ENCODE results near the gene SEC61B.
"Not testable (repeated sequence)": the region's sequence is repeated elsewhere in the genome, so short reads cannot be mapped to it uniquely, and the experiment has no call there.

SEC61B gene

GRCh38 chr9:99235069-99235468 lies 13.0 kb downstream of the SEC61B start:
- DNase-seq (ENCODE audit: extremely low read depth, low read depth): no peak
- TF ChIP-seq CTCF (IDR thresholded peaks at IDR 0.05; ENCODE audit: low read depth, low read length, missing control alignments): no peak
- H3K4me3 ChIP-seq (replicated peaks; ENCODE audit: low read depth, low read length): no peak overlapping the region

GRCh38 chr9:99235926-99236634 lies 14.0 kb downstream of the SEC61B start:
- no peak overlapping the region for H3K4me3 ChIP-seq (replicated peaks; ENCODE audit: low read depth, low read length)
- TF ChIP-seq CTCF (IDR thresholded peaks at IDR 0.05; ENCODE audit: low read depth, low read length, missing control alignments): no peak
- no peak for DNase-seq (ENCODE audit: extremely low read depth, low read depth)

- TF ChIP-seq CTCF (IDR thresholded peaks at IDR 0.05; ENCODE audit: low read depth, low read length, missing control alignments): no peak
- no peak overlapping the region for H3K4me3 ChIP-seq (replicated peaks; ENCODE audit: low read depth, low read length)
- DNase-seq (ENCODE audit: extremely low read depth, low read depth): no peak
These were observed 15.3 kb downstream of the SEC61B start for GRCh38 chr9:99237356-99237755.

- not testable (repeated sequence) for DNase-seq (ENCODE audit: extremely low read depth, low read depth); H3K4me3 ChIP-seq (replicated peaks; ENCODE audit: low read depth, low read length)
These were observed 15.8 kb downstream of the SEC61B start for GRCh38 chr9:99237849-99238248.

- no peak for DNase-seq (ENCODE audit: extremely low read depth, low read depth)
- no peak overlapping the region for H3K4me3 ChIP-seq (replicated peaks; ENCODE audit: low read depth, low read length)
- TF ChIP-seq CTCF (IDR thresholded peaks at IDR 0.05; ENCODE audit: low read depth, low read length, missing control alignments): no peak
These were observed 16.2 kb downstream of the SEC61B start for GRCh38 chr9:99238331-99238730.

GRCh38 chr9:99239341-99240060 lies 17.4 kb downstream of the SEC61B start:
- no peak for DNase-seq (ENCODE audit: extremely low read depth, low read depth)
- no peak for TF ChIP-seq CTCF (IDR thresholded peaks at IDR 0.05; ENCODE audit: low read depth, low read length, missing control alignments)
- no peak overlapping the region for H3K4me3 ChIP-seq (replicated peaks; ENCODE audit: low read depth, low read length)

- H3K4me3 ChIP-seq (replicated peaks; ENCODE audit: low read depth, low read length): no peak overlapping the region
- DNase-seq (ENCODE audit: extremely low read depth, low read depth): no peak
These were observed 19.0 kb downstream of the SEC61B start for GRCh38 chr9:99241106-99241505.

More at GRCh38 chr9:99241106-99241505, 19.0 kb downstream of the SEC61B start:
- TF ChIP-seq CTCF (IDR thresholded peaks at IDR 0.05; ENCODE audit: low read depth, low read length, missing control alignments): no peak
